Esophagus muscularis mucosa (tissue), 4 donors: ENCODE results near the gene TNFSF4. TPM values are rescaled to one million over a fixed set of nuclear protein-coding genes. Genes with fewer than 3 reads are reported as not detected.
"Not testable (repeated sequence)": the region's sequence is repeated elsewhere in the genome, so short reads cannot be mapped to it uniquely, and the experiment has no call there.

Source experiments
- DNase-seq: peaks from one replicate; pipeline ENCODE4 v3.0.0-alpha.2; 2017; ENCODE audit errors: extremely low spot score
- H3K27ac ChIP-seq, 4 donors: fragments of 200-600 bp; sonication (generic); replicated peaks in 1 of 4; 1 replicate in 3 of 4; 2 replicates in 1 of 4; pipeline ENCODE4 v1.5.1; 2016 to 2019; ENCODE audit warnings: mild to moderate bottlenecking in 1 of 4
- H3K27me3 ChIP-seq, 4 donors: fragments of 200-600 bp; sonication (generic); one replicate each; pipeline versions ENCODE4 v1.5.1 to v1.6.0; 2016 to 2019
- H3K36me3 ChIP-seq, 4 donors: fragments of 200-600 bp; sonication (generic); one replicate each; pipeline ENCODE4 v1.5.1; 2016 to 2019
- H3K4me1 ChIP-seq, 4 donors: fragments of 200-600 bp; sonication (generic); one replicate each; pipeline ENCODE4 v1.5.1; 2016 to 2019
- H3K4me3 ChIP-seq, 4 donors: fragments of 200-600 bp; sonication (generic); 1 replicate in 2 of 4; 2 replicates in 2 of 4; pipeline ENCODE4 v1.5.1; 2016 to 2019; ENCODE audit warnings: mild to moderate bottlenecking in 4 of 4, moderate library complexity in 1 of 4
- H3K9me3 ChIP-seq, 4 donors: fragments of 200-600 bp; sonication (generic); 1 replicate in 3 of 4; 2 replicates in 1 of 4; pipeline ENCODE4 v1.5.1; 2016 to 2019
- EP300 ChIP-seq: sonication (generic); formaldehyde crosslinking; IDR thresholded peaks from one replicate; pipeline ENCODE4 v1.6.1; 2017; ENCODE audit warnings: antibody characterized with exemption
- POLR2A ChIP-seq: fragments of 450-650 bp; IDR thresholded peaks from one replicate; pipeline ENCODE4 v1.6.1; 2017; ENCODE audit warnings: antibody characterized with exemption, moderate library complexity, mild to moderate bottlenecking, low read depth
- POLR2AphosphoS5 ChIP-seq, 2 donors: sonication (generic); formaldehyde crosslinking; IDR thresholded peaks; one replicate each; pipeline ENCODE4 v1.6.1; 2017; ENCODE audit warnings: antibody characterized with exemption in 2 of 2
- WGBS: methylation state at CpG from one replicate; pipeline ENCODE4 v1.1.5; 2018; 5-methylcytosine and 5-hydroxymethylcytosine counted together
- intact Hi-C: fragments of 100-400 bp; cut with DNase I; formaldehyde crosslinking; loops from one replicate; pipeline ENCODE4 v1.15.1; 2023
- total RNA-seq, 4 donors: library from RNA; depleted of rRNA; stranded (reverse); fragments of >200 nt; gene quantifications; one replicate each; pipeline versions ENCODE4 v1.1.0 to v1.2.1, GENCODE V29; 2016
- TF ChIP-seq, protein P1 (sequence below), 3 experiments: fragments of 200-600 bp in 2 of 3; fragments of 450-650 bp in 1 of 3; sonication (generic) in 2 of 3; IDR thresholded peaks; one replicate each; pipeline ENCODE4 v1.5.1; 2017 to 2019; ENCODE audit warnings: antibody characterized with exemption in 3 of 3, mild to moderate bottlenecking in 2 of 3, moderate library complexity in 1 of 3

TNFSF4 gene
- total RNA-seq, 4 donors from 2014 or later: 2.3 to 3.8 (median 3.3) TPM

DNA sequence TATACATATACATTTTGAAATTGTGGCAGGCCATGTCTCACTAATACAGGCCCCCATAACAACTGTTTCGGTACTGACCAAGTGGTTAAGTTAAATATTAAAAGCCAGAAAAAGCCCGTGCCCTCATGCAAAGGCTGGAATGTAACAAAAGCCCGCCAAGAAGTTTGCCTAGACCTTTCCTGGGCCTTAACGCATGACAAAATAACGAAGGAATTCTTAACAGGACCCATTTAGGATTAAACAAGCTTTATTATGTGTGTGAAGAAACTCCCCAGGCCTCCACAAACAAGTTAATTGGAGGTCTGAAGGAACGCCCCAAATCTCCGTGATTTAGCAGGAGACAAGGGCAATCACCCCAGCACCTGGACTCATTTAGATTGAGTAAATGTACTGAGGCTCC lies 42.4 kb downstream of the TNFSF4 start:
- no peaks in the 10 kb centered on the region for H3K36me3 ChIP-seq
- DNase-seq: no peak
- intact Hi-C loops: no loop called here
- no peak overlapping the region for H3K4me3 ChIP-seq
- TF ChIP-seq EP300: no peak
- TF ChIP-seq POLR2AphosphoS5 (IDR thresholded peaks at IDR 0.05): no peak
- TF ChIP-seq POLR2A: no peak
- TF ChIP-seq, protein P1, sequence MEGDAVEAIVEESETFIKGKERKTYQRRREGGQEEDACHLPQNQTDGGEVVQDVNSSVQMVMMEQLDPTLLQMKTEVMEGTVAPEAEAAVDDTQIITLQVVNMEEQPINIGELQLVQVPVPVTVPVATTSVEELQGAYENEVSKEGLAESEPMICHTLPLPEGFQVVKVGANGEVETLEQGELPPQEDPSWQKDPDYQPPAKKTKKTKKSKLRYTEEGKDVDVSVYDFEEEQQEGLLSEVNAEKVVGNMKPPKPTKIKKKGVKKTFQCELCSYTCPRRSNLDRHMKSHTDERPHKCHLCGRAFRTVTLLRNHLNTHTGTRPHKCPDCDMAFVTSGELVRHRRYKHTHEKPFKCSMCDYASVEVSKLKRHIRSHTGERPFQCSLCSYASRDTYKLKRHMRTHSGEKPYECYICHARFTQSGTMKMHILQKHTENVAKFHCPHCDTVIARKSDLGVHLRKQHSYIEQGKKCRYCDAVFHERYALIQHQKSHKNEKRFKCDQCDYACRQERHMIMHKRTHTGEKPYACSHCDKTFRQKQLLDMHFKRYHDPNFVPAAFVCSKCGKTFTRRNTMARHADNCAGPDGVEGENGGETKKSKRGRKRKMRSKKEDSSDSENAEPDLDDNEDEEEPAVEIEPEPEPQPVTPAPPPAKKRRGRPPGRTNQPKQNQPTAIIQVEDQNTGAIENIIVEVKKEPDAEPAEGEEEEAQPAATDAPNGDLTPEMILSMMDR (IDR thresholded peaks at IDR 0.05): no peak
- no peak overlapping the region for H3K27ac ChIP-seq
- H3K4me1 ChIP-seq: no peaks in the 10 kb centered on the region
- no peaks in the 10 kb centered on the region for H3K9me3 ChIP-seq
- no peaks in the 10 kb centered on the region for H3K27me3 ChIP-seq
- WGBS: 83% methylated on average over 7 of the region's 7 CpGs

DNA sequence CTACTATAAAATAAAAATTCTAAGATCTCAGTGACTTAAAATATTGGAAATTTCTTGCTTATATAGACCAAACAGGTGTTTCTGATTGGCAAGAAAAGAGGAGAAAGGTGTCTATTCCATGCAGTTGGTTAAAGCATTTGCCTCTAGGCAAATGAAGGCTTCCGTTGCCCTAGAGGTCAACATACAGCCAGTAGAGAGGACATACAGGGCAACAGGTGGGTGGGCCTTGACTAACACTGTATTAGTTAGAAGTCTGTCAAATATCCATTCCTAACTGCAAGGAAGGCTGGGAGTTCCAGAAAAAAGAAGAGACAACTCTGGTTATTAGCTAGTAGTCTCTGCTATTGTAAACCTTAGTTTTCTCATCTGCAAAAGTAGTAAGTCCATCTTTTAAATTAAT lies 43.0 kb downstream of the TNFSF4 start:
- Histone ChIP-seq H3K36me3 (no peaks in the 10 kb centered on the region), H3K27me3 (no peaks in the 10 kb centered on the region), H3K4me1 (no peaks in the 10 kb centered on the region), H3K9me3 (no peaks in the 10 kb centered on the region), H3K4me3 (no peak overlapping the region), H3K27ac (no peak overlapping the region)
- 100% methylated on average over 1 of the region's 1 CpG for WGBS
- no peak for DNase-seq
- TF ChIP-seq, protein P1 (IDR thresholded peaks at IDR 0.05): no peak
- TF ChIP-seq EP300 (no peak), POLR2AphosphoS5 (IDR thresholded peaks at IDR 0.05) (no peak), POLR2A (no peak)
- intact Hi-C loops: no loop called here

DNA sequence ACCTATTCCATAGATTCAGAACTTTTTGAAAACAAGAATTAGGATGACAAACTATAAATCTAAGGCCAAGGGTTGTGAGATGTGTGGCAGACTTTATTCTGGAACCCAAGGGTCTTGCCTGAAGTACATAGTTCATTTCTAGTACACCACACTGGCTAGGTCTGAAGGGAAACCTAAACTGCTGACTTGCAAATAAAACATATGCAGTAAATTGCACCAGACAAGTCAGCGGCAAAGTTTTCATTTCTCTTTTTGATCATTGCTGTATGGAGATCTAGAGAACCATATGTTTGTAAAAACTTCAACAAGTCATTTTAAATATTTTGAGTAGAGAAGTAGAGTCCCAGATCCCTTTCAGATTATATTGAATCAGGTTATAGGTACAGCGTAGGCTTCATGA lies 43.9 kb downstream of the TNFSF4 start:
- 88% methylated on average over 2 of the region's 2 CpGs for WGBS
- Histone ChIP-seq H3K4me3 (no peak overlapping the region), H3K27ac (no peak overlapping the region), H3K36me3 (no peaks in the 10 kb centered on the region), H3K27me3 (no peaks in the 10 kb centered on the region), H3K9me3 (no peaks in the 10 kb centered on the region), H3K4me1 (no peaks in the 10 kb centered on the region)
- DNase-seq: no peak
- intact Hi-C loops: no loop called here
- no peak for TF ChIP-seq POLR2A
- TF ChIP-seq, protein P1 (IDR thresholded peaks at IDR 0.05): no peak
- no peak for TF ChIP-seq POLR2AphosphoS5 (IDR thresholded peaks at IDR 0.05)
- no peak for TF ChIP-seq EP300

DNA sequence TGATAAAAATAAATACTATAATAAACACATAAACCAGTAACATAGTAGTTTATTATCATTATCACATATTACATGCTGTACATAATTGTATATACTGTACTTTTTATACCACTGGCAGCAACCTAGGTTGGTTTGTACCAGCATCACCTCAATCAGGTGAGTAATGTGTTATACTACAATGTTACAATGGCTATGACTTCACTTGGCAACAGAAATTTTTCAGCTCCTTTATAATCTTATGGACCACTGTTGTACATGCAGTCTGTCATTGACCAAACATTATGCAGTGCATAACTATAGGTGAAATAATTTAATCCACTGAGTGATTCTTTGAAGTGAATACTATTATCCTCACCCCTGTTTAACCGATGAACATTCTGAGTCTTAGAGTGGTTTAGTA lies 44.5 kb downstream of the TNFSF4 start:
- intact Hi-C loops: no loop called here
- H3K27ac ChIP-seq: no peak overlapping the region
- 100% methylated on average over 1 of the region's 1 CpG for WGBS
- no peaks in the 10 kb centered on the region for H3K9me3 ChIP-seq
- H3K27me3 ChIP-seq: no peaks in the 10 kb centered on the region
- H3K36me3 ChIP-seq: no peaks in the 10 kb centered on the region
- H3K4me1 ChIP-seq: no peaks in the 10 kb centered on the region
- DNase-seq: no peak
- H3K4me3 ChIP-seq: no peak overlapping the region
- TF ChIP-seq POLR2A: no peak
- TF ChIP-seq, protein P1 (IDR thresholded peaks at IDR 0.05): no peak
- no peak for TF ChIP-seq EP300
- TF ChIP-seq POLR2AphosphoS5 (IDR thresholded peaks at IDR 0.05): no peak

DNA sequence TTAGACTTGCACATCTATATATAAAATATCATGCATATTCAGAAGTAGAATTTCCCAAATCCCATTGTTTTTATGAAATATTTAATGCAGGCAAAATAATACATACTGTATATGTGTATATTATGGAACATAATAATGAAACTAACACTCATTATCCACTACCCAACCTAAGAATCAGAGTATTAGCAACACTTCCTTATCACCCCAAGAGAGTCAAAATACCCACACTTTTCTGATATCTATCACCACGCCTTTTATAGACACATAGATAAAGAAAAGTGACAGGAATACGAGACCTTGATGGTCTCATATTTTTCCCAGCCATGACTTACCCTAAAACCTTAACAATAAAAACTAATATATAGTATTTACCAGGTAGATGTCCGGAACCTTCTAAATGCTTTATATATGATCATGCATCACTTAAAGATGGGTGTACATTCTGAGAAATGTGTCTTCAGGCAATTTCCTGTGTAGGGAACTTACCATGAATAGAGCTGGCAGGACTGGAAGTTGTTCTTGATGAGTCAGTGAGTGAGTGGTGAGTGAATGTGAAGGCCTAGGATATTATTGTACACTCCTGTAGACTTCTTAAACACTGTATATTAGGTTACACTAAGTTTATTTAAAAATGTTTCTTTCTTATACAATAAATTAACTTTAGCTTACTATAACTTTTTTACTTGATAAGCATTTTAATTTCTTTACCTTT lies 45.5 kb downstream of the TNFSF4 start:
- Histone ChIP-seq H3K27me3 (no peaks in the 10 kb centered on the region), H3K27ac (no peak overlapping the region), H3K9me3 (no peaks in the 10 kb centered on the region), H3K4me1 (no peaks in the 10 kb centered on the region), H3K36me3 (no peaks in the 10 kb centered on the region), H3K4me3 (no peak overlapping the region)
- intact Hi-C loops: no loop called here
- TF ChIP-seq POLR2A: no peak
- DNase-seq: no peak
- 95% methylated on average over 3 of the region's 3 CpGs for WGBS

DNA sequence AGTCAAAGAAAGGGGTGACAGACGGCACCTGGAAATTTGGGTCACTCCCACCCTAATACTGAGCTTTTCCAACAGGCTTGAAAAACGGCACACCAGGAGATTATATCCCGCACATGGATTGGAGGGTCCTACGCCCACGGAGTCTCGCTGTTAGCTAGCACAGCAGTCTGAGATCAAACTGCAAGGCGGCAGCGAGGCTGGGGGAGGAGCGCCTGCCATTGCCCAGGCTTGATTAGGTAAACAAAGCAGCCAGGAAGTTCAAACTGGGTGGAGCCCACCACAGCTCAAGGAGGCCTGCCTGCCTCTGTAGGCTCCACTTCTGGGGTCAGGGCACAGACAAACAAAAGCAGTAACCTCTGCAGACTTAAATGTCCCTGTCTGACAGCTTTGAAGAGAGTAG lies 53.2 kb downstream of the TNFSF4 start:
- H3K36me3 ChIP-seq, DNase-seq, H3K27ac ChIP-seq, H3K9me3 ChIP-seq, H3K27me3 ChIP-seq, intact Hi-C loops, H3K4me1 ChIP-seq, H3K4me3 ChIP-seq: not testable (repeated sequence)
- WGBS: 94% methylated on average over 6 of the region's 9 CpGs
